ENCODE data around the gene ERC2. TPM values are rescaled to one million over a fixed set of nuclear protein-coding genes. Genes with fewer than 3 reads are reported as not detected.

The ERC2 gene
- total and polyA plus RNA-seq, 2 of the 13 experiments (the other 11 are each of a cell fraction or from before 2014, with no cell fraction given) = 0.16 to 0.22 TPM

- Histone ChIP-seq H4K20me1 (ENCODE audit: insufficient read depth, low read length) (no peaks in the 10 kb centered on the region), H3K9ac (ENCODE audit: insufficient read depth, low read depth, low read length) (no peak overlapping the region), H3K9me3 (ENCODE audit: low read length) (no peaks in the 10 kb centered on the region), H2AFZ (ENCODE audit: low read length) (no peak overlapping the region), H3K4me1 (ENCODE audit: insufficient read depth, low read length) (no peaks in the 10 kb centered on the region), H3K27me3 (ENCODE audit: control insufficient read depth in 1 of 2, insufficient read depth in 2 of 2, low read length in 2 of 2) (no peaks in the 10 kb centered on the region), H3K27ac (ENCODE audit: extremely low read length, insufficient read depth, low read length) (no peak overlapping the region), H3K79me2 (ENCODE audit: insufficient read depth, low read length) (no peaks in the 10 kb centered on the region), H3K36me3 (replicated peaks in 1 of 2; ENCODE audit: control insufficient read depth in 1 of 2, insufficient read depth in 2 of 2, low read length in 2 of 2) (no peaks in the 10 kb centered on the region), H3K4me3 (replicated peaks in 1 of 3; ENCODE audit: insufficient read depth in 1 of 3, low read depth in 2 of 3, low read length in 3 of 3) (no peak overlapping the region), H3K4me2 (ENCODE audit: low read depth, low read length) (no peak overlapping the region)
- intact Hi-C loops (cut with micrococcal nuclease; ENCODE audit: unreplicated experiment) (loop anchor here (5.0 kb wide), 1 partner anchor 1452 kb away; no protein-coding TSS in a partner anchor), in situ Hi-C loops (cut with HindIII; ENCODE audit: extremely low pct_ligation_motif_present, low pct_unique_long_range_greater_than_20kb) (no loop called here)
- FAIRE-seq (no peak), DNase-seq (ENCODE audit: low spot score) (no peak), ATAC-seq (no peak)
- ChIA-PET POLR2A (no interaction called here), CTCF (ENCODE audit: low intra/inter-chr PET ratio, low total read pairs) (interaction anchor here (0.8 to 1.7 kb wide), 3 partner anchors 819 to 1473 kb away, joined by 3 to 4 read pairs (median 3); no protein-coding TSS in a partner anchor)
- WGBS (ENCODE audit: low lambda C conversion rate) = 0% methylated on average over 1 of the region's 1 CpG
- no TSS peak for BruUV-seq (replicated peaks)
- no peak for TF ChIP-seq BATF2 (CRISPR knock-in tag; IDR thresholded peaks at IDR 0.05)
- TF ChIP-seq, protein P1, sequence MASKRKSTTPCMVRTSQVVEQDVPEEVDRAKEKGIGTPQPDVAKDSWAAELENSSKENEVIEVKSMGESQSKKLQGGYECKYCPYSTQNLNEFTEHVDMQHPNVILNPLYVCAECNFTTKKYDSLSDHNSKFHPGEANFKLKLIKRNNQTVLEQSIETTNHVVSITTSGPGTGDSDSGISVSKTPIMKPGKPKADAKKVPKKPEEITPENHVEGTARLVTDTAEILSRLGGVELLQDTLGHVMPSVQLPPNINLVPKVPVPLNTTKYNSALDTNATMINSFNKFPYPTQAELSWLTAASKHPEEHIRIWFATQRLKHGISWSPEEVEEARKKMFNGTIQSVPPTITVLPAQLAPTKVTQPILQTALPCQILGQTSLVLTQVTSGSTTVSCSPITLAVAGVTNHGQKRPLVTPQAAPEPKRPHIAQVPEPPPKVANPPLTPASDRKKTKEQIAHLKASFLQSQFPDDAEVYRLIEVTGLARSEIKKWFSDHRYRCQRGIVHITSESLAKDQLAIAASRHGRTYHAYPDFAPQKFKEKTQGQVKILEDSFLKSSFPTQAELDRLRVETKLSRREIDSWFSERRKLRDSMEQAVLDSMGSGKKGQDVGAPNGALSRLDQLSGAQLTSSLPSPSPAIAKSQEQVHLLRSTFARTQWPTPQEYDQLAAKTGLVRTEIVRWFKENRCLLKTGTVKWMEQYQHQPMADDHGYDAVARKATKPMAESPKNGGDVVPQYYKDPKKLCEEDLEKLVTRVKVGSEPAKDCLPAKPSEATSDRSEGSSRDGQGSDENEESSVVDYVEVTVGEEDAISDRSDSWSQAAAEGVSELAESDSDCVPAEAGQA (IDR thresholded peaks at IDR 0.05; ENCODE audit: low read depth) = no peak
- TF ChIP-seq, protein P1 (CRISPR knock-in tag; IDR thresholded peaks at IDR 0.05; ENCODE audit: borderline replicate concordance) = no peak
- no peak for TF ChIP-seq NFYB (CRISPR knock-in tag; IDR thresholded peaks at IDR 0.05)
- TF ChIP-seq, protein P2, sequence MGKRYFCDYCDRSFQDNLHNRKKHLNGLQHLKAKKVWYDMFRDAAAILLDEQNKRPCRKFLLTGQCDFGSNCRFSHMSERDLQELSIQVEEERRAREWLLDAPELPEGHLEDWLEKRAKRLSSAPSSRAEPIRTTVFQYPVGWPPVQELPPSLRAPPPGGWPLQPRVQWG (CRISPR knock-in tag; IDR thresholded peaks at IDR 0.05; ENCODE audit: borderline replicate concordance, low read depth) = no peak
- TF ChIP-seq ZNF75D (CRISPR knock-in tag; IDR thresholded peaks at IDR 0.05; ENCODE audit: borderline replicate concordance) = no peak
- TF ChIP-seq ZNF136 (CRISPR knock-in tag; IDR thresholded peaks at IDR 0.05; ENCODE audit: low read depth) = no peak
- no peak for TF ChIP-seq BORCS8-MEF2B (CRISPR knock-in tag; IDR thresholded peaks at IDR 0.05)
- no peak for TF ChIP-seq ZNF414 (CRISPR knock-in tag; IDR thresholded peaks at IDR 0.05)
- TF ChIP-seq ZNF564 (CRISPR knock-in tag; IDR thresholded peaks at IDR 0.05) = no peak
- TF ChIP-seq TAF15 (IDR thresholded peaks at IDR 0.05; ENCODE audit: low read depth, low read length, poor library complexity, severe bottlenecking) = no peak
- TF ChIP-seq LCORL (IDR thresholded peaks at IDR 0.05) = no peak
- TF ChIP-seq LCORL (CRISPR knock-in tag; IDR thresholded peaks at IDR 0.05) = no peak
- TF ChIP-seq ZNF629 (CRISPR knock-in tag; conservative IDR thresholded peaks at IDR 0.05) = no peak
- no peak for TF ChIP-seq ZNF530 (CRISPR knock-in tag; IDR thresholded peaks at IDR 0.05; ENCODE audit: low read depth)
- TF ChIP-seq MLX (CRISPR knock-in tag; IDR thresholded peaks at IDR 0.05) = no peak
These were observed 164.2 kb downstream of the ERC2 start for GRCh38 chr3:56304069-56304468.
